GM12878 (cell line): ENCODE measurements around the gene GALNT18. TPM values are rescaled to one million over a fixed set of nuclear protein-coding genes. Genes with fewer than 3 reads are reported as not detected.

Source experiments
- ATAC-seq: fragments of 200-7000 bp; cut with Tn5 transposase; 3 replicates; pipeline ENCODE4 v1.9.1; 2020; ENCODE audit warnings: mild to moderate bottlenecking, moderate library complexity
- BruUV-seq: library from RNA; stranded (reverse); fragments of 400-500 nt; replicated peaks from 2 replicates; lab custom pipeline; 2021; lab: Mats Ljungman, UMichigan
- CTCF ChIA-PET: fragments of 300-600 bp; sonication (Branson Sonifier 250); formaldehyde crosslinking; extraction: SDS; loops from one replicate; lab custom pipeline; 2021; ENCODE audit warnings: inconsistent platforms; lab: Yijun Ruan, JAX
- POLR2A ChIA-PET: fragments of 350-600 bp; formaldehyde crosslinking; extraction: SDS; loops from one replicate; lab custom pipeline; 2021; ENCODE audit warnings: inconsistent platforms; lab: Charles Lee
- RAD21 ChIA-PET: fragments of 300-600 bp; sonication (Branson Sonifier 250); formaldehyde crosslinking; loops from one replicate; lab custom pipeline; 2023; ENCODE audit warnings: antibody characterized with exemption; ENCODE audit not compliant: unreplicated experiment; lab: Charles Lee
- SMC1A ChIA-PET: fragments of 300-600 bp; sonication (Branson Sonifier 250); formaldehyde crosslinking; loops from one replicate; lab custom pipeline; 2023; ENCODE audit not compliant: unreplicated experiment, uncharacterized antibody; lab: Charles Lee
- DNase-seq: peaks from one replicate; pipeline ENCODE4 v3.0.0-alpha.2; 2011; ENCODE audit warnings: low read depth, low spot score
- FAIRE-seq: peaks from 3 replicates; lab custom pipeline; 2011; peaks lifted over from hg19 to GRCh38; lab: Jason Lieb, UNC
- H2AFZ ChIP-seq: 2 replicates; pipeline ENCODE4 v1.6.0; 2011; ENCODE audit warnings: low read depth, low read length, control low read depth; ENCODE audit not compliant: control insufficient read depth
- H3K27ac ChIP-seq: 2 replicates; pipeline ENCODE4 v1.5.1; 2011; ENCODE audit warnings: control low read depth; ENCODE audit not compliant: control insufficient read depth, insufficient read depth
- H3K27me3 ChIP-seq, 2 experiments: replicated peaks in 1 of 2; 2 replicates each; pipeline versions ENCODE4 v1.6.0 to v1.6.1; 2011; ENCODE audit warnings: low read length in 1 of 2; ENCODE audit not compliant: control insufficient read depth in 2 of 2, insufficient read depth in 2 of 2
- H3K36me3 ChIP-seq, 2 experiments: 2 replicates each; pipeline ENCODE4 v1.5.1; 2011; ENCODE audit warnings: low read length in 1 of 2; ENCODE audit not compliant: control insufficient read depth in 2 of 2, insufficient read depth in 2 of 2
- H3K4me1 ChIP-seq: 2 replicates; pipeline ENCODE4 v1.6.1; 2011; ENCODE audit warnings: mild to moderate bottlenecking, low read length, moderate library complexity, mixed read lengths; ENCODE audit not compliant: control insufficient read depth, insufficient read depth
- H3K4me2 ChIP-seq: 2 replicates; pipeline ENCODE4 v1.6.0; 2011; ENCODE audit warnings: control low read depth; ENCODE audit not compliant: control insufficient read depth, insufficient read depth
- H3K4me3 ChIP-seq: fragments of 200-600 bp; sonication (generic); 2 replicates; pipeline ENCODE4 v1.5.1; 2016
- H3K79me2 ChIP-seq: 2 replicates; pipeline ENCODE4 v1.6.0; 2011; ENCODE audit warnings: low read length; ENCODE audit not compliant: control insufficient read depth, insufficient read depth
- H3K9ac ChIP-seq: 2 replicates; pipeline ENCODE4 v1.8.0; 2011; ENCODE audit warnings: low read length, control low read depth, mixed read lengths; ENCODE audit not compliant: control insufficient read depth, insufficient read depth
- H3K9me3 ChIP-seq: replicated peaks from 3 replicates; pipeline ENCODE4 v1.5.1; 2011; ENCODE audit warnings: mild to moderate bottlenecking, low read length; ENCODE audit not compliant: control insufficient read depth, insufficient read depth
- H4K20me1 ChIP-seq: 2 replicates; pipeline ENCODE4 v1.6.0; 2011; ENCODE audit not compliant: control insufficient read depth, insufficient read depth
- ATF7 ChIP-seq: fragments of 450-650 bp; IDR thresholded peaks from 2 replicates; pipeline ENCODE4 v1.6.1; 2016; ENCODE audit warnings: low read depth, mild to moderate bottlenecking
- BACH1 ChIP-seq: fragments of 450-650 bp; IDR thresholded peaks from 2 replicates; pipeline ENCODE4 v1.6.1; 2017; ENCODE audit warnings: mild to moderate bottlenecking, borderline replicate concordance
- EP300 ChIP-seq, 2 experiments: fragments of 150-350 bp in 1 of 2; IDR thresholded peaks; 2 replicates each; pipeline ENCODE4 v1.6.1; 2011 to 2012; ENCODE audit warnings: low read depth in 2 of 2, low read length in 2 of 2, borderline replicate concordance in 1 of 2, improper control_type of control experiment in 1 of 2, inconsistent platforms in 1 of 2; ENCODE audit not compliant: control insufficient read depth in 1 of 2
- GATAD2B ChIP-seq: fragments of 450-650 bp; conservative IDR thresholded peaks from 2 replicates; pipeline ENCODE4 v1.6.1; 2017; ENCODE audit warnings: low read depth, mild to moderate bottlenecking, moderate library complexity
- RB1 ChIP-seq: fragments of 450-650 bp; formaldehyde crosslinking; IDR thresholded peaks from 2 replicates; pipeline ENCODE4 v1.6.1; 2017; ENCODE audit warnings: mild to moderate bottlenecking, borderline replicate concordance
- RBBP5 ChIP-seq: fragments of 200-600 bp; sonication (generic); conservative IDR thresholded peaks from 2 replicates; pipeline ENCODE4 v1.6.1; 2016
- SMARCA5 ChIP-seq: fragments of 450-650 bp; IDR thresholded peaks from 2 replicates; pipeline ENCODE4 v1.6.1; 2017; ENCODE audit warnings: mild to moderate bottlenecking
- TCF3 ChIP-seq: IDR thresholded peaks from 2 replicates; pipeline ENCODE4 v1.6.1; 2012; ENCODE audit warnings: low read depth, mild to moderate bottlenecking, low read length, borderline replicate concordance; ENCODE audit not compliant: insufficient read depth
- ZBTB4 ChIP-seq: fragments of 450-650 bp; formaldehyde crosslinking; IDR thresholded peaks from 2 replicates; pipeline ENCODE4 v1.4.0; 2022; ENCODE audit warnings: mild to moderate bottlenecking, moderate library complexity
- WGBS: methylation state at CpG from one replicate; pipeline ENCODE4 v1.1.6; 2016; ENCODE audit warnings: low lambda C conversion rate; ENCODE audit not compliant: insufficient replicate concordance, insufficient coverage; ENCODE audit errors: missing lambda C conversion rate; 5-methylcytosine and 5-hydroxymethylcytosine counted together
- in situ Hi-C: fragments of 300-500 bp; cut with MboI; formaldehyde crosslinking; loops from 9 replicates; pipeline ENCODE4 v1.14.3; 2018; ENCODE audit warnings: mixed read lengths
- intact Hi-C: fragments of 100-400 bp; cut with micrococcal nuclease; formaldehyde crosslinking; loops from one replicate; pipeline ENCODE4 v1.14.2; 2022; ENCODE audit not compliant: unreplicated experiment
- polyA plus RNA-seq, 11 experiments: library from polyadenylated mRNA; depleted of rRNA in 4 of 11; unstranded in 6 of 11; stranded (reverse) in 5 of 11; fragments of >200 nt; fragmentation: Nextera tagmentation in 4 of 11; fragmentation: Illumina TruSeq in 1 of 11; extraction: Ambion mirVana in 4 of 11; extraction: Trizol in 1 of 11; gene quantifications; 1 replicate in 1 of 11; 2 replicates in 10 of 11; pipeline versions ENCODE4 v1.2.1 to v1.2.3, GENCODE V29; 2011 to 2016; ENCODE audit warnings: inconsistent platforms in 2 of 11, missing spikeins in 2 of 11, low read depth in 1 of 11
- total RNA-seq, 4 experiments: library from RNA; depleted of rRNA in 3 of 4; stranded (reverse); fragments of >200 nt in 3 of 4; fragmentation: Illumina TruSeq in 1 of 4; extraction: Trizol in 1 of 4; gene quantifications; 2 replicates each; pipeline versions ENCODE4 v1.2.1 to v1.2.3, GENCODE V29; 2013 to 2021
- TF ChIP-seq, protein P1 (sequence below): fragments of 450-650 bp; IDR thresholded peaks from 2 replicates; pipeline ENCODE4 v1.6.1; 2017; ENCODE audit warnings: borderline replicate concordance
- TF ChIP-seq, protein P2 (sequence below), 3 experiments: IDR thresholded peaks in 2 of 3; conservative IDR thresholded peaks in 1 of 3; 2 replicates each; pipeline ENCODE4 v1.5.1; 2011; ENCODE audit warnings: low read depth in 3 of 3, low read length in 3 of 3, mild to moderate bottlenecking in 3 of 3, control low read depth in 2 of 3, moderate library complexity in 2 of 3, inconsistent platforms in 1 of 3, mixed read lengths in 1 of 3; ENCODE audit not compliant: control insufficient read depth in 2 of 3, insufficient read depth in 1 of 3; ENCODE audit errors: extremely low read depth in 1 of 3
- TF ChIP-seq, protein P3 (sequence below): fragments of 450-650 bp; IDR thresholded peaks from 2 replicates; pipeline ENCODE4 v1.6.1; 2017; ENCODE audit warnings: antibody characterized with exemption, mild to moderate bottlenecking, moderate library complexity

The GALNT18 gene
- total and polyA plus RNA-seq, 10 of the 15 experiments (the other 5 are each of a cell fraction or from before 2014, with no cell fraction given): 1.2 to 14.2 (median 6.3) TPM

- TF ChIP-seq, protein P1, sequence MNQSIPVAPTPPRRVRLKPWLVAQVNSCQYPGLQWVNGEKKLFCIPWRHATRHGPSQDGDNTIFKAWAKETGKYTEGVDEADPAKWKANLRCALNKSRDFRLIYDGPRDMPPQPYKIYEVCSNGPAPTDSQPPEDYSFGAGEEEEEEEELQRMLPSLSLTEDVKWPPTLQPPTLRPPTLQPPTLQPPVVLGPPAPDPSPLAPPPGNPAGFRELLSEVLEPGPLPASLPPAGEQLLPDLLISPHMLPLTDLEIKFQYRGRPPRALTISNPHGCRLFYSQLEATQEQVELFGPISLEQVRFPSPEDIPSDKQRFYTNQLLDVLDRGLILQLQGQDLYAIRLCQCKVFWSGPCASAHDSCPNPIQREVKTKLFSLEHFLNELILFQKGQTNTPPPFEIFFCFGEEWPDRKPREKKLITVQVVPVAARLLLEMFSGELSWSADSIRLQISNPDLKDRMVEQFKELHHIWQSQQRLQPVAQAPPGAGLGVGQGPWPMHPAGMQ: no peak
- TF ChIP-seq TCF3: no peak
Measured at GRCh38 chr11:11454671-11455223, 167.1 kb downstream of the GALNT18 start (continued).

GRCh38 chr11:11451501-11452005 is 170.3 kb downstream of the GALNT18 start:
- H3K9me3 ChIP-seq: no peaks in the 10 kb centered on the region
- in situ Hi-C loops (no loop called here), intact Hi-C loops (no loop called here)
- ChIA-PET RAD21 (no interaction called here), CTCF (no interaction called here), POLR2A (no interaction called here), SMC1A (no interaction called here)
- peak; percentile 97 for ATAC-seq
- H4K20me1 ChIP-seq: no peaks in the 10 kb centered on the region
- H3K27me3 ChIP-seq: no peaks in the 10 kb centered on the region
- peak overlapping the region; percentile 58 for H2AFZ ChIP-seq
- peak overlapping the region; percentile 55 for H3K4me2 ChIP-seq
- H3K4me3 ChIP-seq: no peak overlapping the region
- DNase-seq: peak; percentile 56
- H3K4me1 ChIP-seq: peaks cover 3% of the 10 kb centered on the region
- 52% methylated on average over 4 of the region's 4 CpGs for WGBS
- peaks cover 2 to 3% of the 10 kb centered on the region in 2 experiments; a peak in 3 of 4 replicates for H3K36me3 ChIP-seq
- H3K79me2 ChIP-seq: peaks cover 1% of the 10 kb centered on the region; the same call in 1 of the 2 replicates
- no TSS peak for BruUV-seq
- no peak for FAIRE-seq
- H3K9ac ChIP-seq: no peak overlapping the region
- H3K27ac ChIP-seq: no peak overlapping the region
- TF ChIP-seq ATF7 (no peak), RB1 (no peak), EP300 (IDR thresholded peaks at IDR 0.05; ENCODE audit: borderline replicate concordance in 1 of 2, control insufficient read depth in 1 of 2, low read depth in 2 of 2, low read length in 2 of 2) (no peak), SMARCA5 (no peak), GATAD2B (no peak), RBBP5 (no peak), ZBTB4 (CRISPR knock-in tag) (no peak), BACH1 (no peak)
- TF ChIP-seq, protein P2, sequence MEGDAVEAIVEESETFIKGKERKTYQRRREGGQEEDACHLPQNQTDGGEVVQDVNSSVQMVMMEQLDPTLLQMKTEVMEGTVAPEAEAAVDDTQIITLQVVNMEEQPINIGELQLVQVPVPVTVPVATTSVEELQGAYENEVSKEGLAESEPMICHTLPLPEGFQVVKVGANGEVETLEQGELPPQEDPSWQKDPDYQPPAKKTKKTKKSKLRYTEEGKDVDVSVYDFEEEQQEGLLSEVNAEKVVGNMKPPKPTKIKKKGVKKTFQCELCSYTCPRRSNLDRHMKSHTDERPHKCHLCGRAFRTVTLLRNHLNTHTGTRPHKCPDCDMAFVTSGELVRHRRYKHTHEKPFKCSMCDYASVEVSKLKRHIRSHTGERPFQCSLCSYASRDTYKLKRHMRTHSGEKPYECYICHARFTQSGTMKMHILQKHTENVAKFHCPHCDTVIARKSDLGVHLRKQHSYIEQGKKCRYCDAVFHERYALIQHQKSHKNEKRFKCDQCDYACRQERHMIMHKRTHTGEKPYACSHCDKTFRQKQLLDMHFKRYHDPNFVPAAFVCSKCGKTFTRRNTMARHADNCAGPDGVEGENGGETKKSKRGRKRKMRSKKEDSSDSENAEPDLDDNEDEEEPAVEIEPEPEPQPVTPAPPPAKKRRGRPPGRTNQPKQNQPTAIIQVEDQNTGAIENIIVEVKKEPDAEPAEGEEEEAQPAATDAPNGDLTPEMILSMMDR (IDR thresholded peaks at IDR 0.05 in 2 of 3, conservative IDR thresholded peaks at IDR 0.05 in 1 of 3; ENCODE audit: control insufficient read depth in 2 of 3, extremely low read depth in 1 of 3, insufficient read depth in 1 of 3, low read depth in 3 of 3, low read length in 3 of 3): peak in 2 of 3 experiments; percentile 10 to 20; a peak in 2 of 6 replicates
- TF ChIP-seq, protein P3, sequence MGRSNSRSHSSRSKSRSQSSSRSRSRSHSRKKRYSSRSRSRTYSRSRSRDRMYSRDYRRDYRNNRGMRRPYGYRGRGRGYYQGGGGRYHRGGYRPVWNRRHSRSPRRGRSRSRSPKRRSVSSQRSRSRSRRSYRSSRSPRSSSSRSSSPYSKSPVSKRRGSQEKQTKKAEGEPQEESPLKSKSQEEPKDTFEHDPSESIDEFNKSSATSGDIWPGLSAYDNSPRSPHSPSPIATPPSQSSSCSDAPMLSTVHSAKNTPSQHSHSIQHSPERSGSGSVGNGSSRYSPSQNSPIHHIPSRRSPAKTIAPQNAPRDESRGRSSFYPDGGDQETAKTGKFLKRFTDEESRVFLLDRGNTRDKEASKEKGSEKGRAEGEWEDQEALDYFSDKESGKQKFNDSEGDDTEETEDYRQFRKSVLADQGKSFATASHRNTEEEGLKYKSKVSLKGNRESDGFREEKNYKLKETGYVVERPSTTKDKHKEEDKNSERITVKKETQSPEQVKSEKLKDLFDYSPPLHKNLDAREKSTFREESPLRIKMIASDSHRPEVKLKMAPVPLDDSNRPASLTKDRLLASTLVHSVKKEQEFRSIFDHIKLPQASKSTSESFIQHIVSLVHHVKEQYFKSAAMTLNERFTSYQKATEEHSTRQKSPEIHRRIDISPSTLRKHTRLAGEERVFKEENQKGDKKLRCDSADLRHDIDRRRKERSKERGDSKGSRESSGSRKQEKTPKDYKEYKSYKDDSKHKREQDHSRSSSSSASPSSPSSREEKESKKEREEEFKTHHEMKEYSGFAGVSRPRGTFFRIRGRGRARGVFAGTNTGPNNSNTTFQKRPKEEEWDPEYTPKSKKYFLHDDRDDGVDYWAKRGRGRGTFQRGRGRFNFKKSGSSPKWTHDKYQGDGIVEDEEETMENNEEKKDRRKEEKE: no peak
